Measurements from ENCODE around the gene SPACA7.

SPACA7 gene

GRCh38 chr13:112446867-112447266 is 70.7 kb downstream of the SPACA7 start:
- no peak overlapping the region for H3K4me3 ChIP-seq (ENCODE audit: low read depth, low read length)
- no peak for DNase-seq (ENCODE audit: low read depth)
- TF ChIP-seq, protein P1, sequence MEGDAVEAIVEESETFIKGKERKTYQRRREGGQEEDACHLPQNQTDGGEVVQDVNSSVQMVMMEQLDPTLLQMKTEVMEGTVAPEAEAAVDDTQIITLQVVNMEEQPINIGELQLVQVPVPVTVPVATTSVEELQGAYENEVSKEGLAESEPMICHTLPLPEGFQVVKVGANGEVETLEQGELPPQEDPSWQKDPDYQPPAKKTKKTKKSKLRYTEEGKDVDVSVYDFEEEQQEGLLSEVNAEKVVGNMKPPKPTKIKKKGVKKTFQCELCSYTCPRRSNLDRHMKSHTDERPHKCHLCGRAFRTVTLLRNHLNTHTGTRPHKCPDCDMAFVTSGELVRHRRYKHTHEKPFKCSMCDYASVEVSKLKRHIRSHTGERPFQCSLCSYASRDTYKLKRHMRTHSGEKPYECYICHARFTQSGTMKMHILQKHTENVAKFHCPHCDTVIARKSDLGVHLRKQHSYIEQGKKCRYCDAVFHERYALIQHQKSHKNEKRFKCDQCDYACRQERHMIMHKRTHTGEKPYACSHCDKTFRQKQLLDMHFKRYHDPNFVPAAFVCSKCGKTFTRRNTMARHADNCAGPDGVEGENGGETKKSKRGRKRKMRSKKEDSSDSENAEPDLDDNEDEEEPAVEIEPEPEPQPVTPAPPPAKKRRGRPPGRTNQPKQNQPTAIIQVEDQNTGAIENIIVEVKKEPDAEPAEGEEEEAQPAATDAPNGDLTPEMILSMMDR (IDR thresholded peaks at IDR 0.05; ENCODE audit: control insufficient read depth, extremely low read depth, insufficient read depth), result no peak

GRCh38 chr13:112447306-112447705 is 71.2 kb downstream of the SPACA7 start:
- TF ChIP-seq, protein P1 (IDR thresholded peaks at IDR 0.05; ENCODE audit: control insufficient read depth, extremely low read depth, insufficient read depth), result no peak
- DNase-seq (ENCODE audit: low read depth), result no peak
- no peak overlapping the region for H3K4me3 ChIP-seq (ENCODE audit: low read depth, low read length)

- TF ChIP-seq, protein P1 (IDR thresholded peaks at IDR 0.05; ENCODE audit: control insufficient read depth, extremely low read depth, insufficient read depth), result no peak
- DNase-seq (ENCODE audit: low read depth), result no peak
- no peak overlapping the region for H3K4me3 ChIP-seq (ENCODE audit: low read depth, low read length)
Measured at GRCh38 chr13:112447761-112448603, 71.8 kb downstream of the SPACA7 start.

DNA sequence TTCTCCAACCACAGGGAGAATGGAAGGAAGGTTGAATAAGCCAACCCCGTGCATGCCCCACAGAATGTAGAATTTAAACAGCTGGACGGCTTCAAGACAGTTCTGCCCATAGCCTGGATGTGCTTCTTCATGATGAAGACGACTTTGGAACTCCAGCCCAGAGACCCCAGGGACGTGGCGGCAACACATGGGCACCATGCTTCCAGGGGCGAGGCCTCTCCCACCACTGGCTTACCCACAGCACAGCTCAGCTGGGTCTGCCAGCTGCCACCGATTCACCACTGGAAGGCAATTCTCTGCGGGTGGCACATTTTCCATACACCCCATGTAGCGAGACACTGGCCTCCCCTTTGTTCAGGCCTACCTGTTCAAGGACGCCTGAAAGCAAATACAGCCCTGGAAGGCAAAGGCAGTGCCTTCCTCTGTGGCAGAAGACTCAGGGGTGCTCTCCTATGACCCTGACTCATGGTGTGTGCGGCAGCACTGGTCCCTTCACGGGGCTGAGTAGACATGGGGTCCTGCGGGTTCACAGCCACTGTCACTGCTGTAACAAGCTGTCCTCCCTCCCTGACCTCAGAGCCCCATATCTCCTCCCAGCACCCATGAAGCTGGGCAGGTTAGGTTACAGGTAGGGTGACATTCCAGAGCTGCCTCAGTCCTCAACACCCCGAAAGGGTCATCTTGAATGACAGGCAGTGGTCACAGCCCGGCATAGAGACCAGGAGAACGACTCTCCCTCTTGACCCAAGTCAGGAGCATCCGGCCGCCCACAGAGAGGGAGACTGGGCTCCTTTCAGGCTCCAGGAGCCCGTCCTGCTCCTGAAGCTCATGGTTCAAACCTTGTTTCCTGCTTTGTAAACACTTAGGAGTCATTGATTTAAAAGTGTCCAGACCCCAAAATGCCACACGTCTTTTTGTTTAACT is 72.7 kb downstream of the SPACA7 start:
- DNase-seq (ENCODE audit: low read depth), result no peak
- no peak overlapping the region for H3K4me3 ChIP-seq (ENCODE audit: low read depth, low read length)
- TF ChIP-seq, protein P1 (IDR thresholded peaks at IDR 0.05; ENCODE audit: control insufficient read depth, extremely low read depth, insufficient read depth), result no peak

DNA sequence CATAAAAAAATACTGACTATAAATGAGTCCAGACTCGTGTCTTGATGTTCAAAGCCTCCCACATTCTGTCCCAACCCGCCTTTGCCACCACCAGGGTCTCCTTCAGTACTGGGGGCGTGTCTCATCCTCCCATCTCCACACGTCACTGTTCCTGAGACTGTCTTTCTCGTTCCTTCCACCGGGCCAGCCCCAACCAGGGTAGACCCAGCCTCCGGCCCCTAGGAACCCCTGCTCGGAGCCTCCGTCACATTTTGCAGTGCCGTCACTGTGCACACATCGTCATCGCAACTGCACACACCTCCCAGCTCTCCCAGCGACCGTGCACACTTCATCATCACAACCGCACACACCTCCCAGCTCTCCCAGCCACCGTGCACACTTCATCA is 73.4 kb downstream of the SPACA7 start:
- TF ChIP-seq, protein P1 (IDR thresholded peaks at IDR 0.05; ENCODE audit: control insufficient read depth, extremely low read depth, insufficient read depth), result no peak
- DNase-seq (ENCODE audit: low read depth), result no peak
- no peak overlapping the region for H3K4me3 ChIP-seq (ENCODE audit: low read depth, low read length)

DNA sequence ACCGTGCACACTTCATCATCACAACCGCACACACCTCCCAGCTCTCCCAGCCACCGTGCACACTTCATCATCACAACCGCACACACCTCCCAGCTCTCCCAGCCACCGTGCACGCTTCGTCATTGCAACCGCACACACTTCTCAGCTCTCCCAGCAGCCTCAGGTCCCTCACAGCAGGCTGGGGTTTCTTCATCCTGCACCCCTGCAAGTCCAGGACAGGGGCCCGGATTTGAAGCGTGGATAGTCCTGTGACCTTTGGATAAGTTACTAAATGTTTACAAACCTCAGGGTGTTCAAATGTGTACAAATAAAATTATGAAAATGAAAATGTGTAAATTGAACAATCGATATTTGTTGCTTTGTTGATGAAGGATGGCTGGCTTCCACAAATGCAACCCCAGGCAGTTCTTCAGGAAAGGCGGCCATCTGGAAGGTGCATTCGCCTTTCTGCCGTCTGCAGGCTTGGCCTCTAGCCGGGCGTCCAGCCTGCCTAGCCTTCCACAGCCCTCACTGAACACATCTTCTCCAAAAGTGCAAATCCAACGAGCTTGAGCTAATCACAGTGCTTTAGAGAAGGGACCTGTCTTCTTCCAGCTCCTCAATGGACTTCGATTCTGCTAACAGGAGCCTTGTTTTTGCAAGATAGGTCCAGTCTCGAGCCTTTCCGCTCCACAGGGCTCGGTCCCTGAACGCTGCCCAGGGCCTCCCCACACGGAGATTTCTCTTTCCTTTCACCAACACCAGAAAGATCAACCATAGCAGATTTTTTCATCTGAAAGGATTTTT is 74.2 kb downstream of the SPACA7 start:
- no peak overlapping the region for H3K4me3 ChIP-seq (ENCODE audit: low read depth, low read length)
- DNase-seq (ENCODE audit: low read depth), result no peak
- TF ChIP-seq, protein P1 (IDR thresholded peaks at IDR 0.05; ENCODE audit: control insufficient read depth, extremely low read depth, insufficient read depth), result no peak

All from LNCaP clone FGC (cell line).